GM13976 (cell line): ENCODE measurements around the gene ADGRL4.

Source experiments
- DNase-seq: peaks from one replicate; pipeline ENCODE4 v3.0.0; 2012; ENCODE audit warnings: low spot score
- CTCF ChIP-seq: IDR thresholded peaks from 2 replicates; pipeline ENCODE4 v1.5.1; 2012; ENCODE audit warnings: borderline replicate concordance, mild to moderate bottlenecking; ENCODE audit not compliant: insufficient read depth; ENCODE audit errors: extremely low read depth, missing control alignments, control extremely low read depth
- in situ Hi-C: fragments of 300-500 bp; cut with MboI; formaldehyde crosslinking; loops from one replicate; pipeline ENCODE4 v1.12.0; 2022; ENCODE audit warnings: low sequenced_read_pairs, mixed read lengths, inconsistent platforms; ENCODE audit not compliant: unreplicated experiment

The ADGRL4 gene

GRCh38 chr1:79006564-79006963 lies at the start of gene ADGRL4:
Gene ADGRL4 (minus strand): TSS chr1:79006730. CDS start chr1:79006654, 76 bp downstream.
- no peak for DNase-seq
- in situ Hi-C loops = no loop called here
- TF ChIP-seq CTCF = no peak

- no peak for TF ChIP-seq CTCF
- in situ Hi-C loops = no loop called here
- no peak for DNase-seq
Measured at GRCh38 chr1:79055856-79056255, 49.3 kb upstream of the ADGRL4 start.

- in situ Hi-C loops = no loop called here
- TF ChIP-seq CTCF = no peak
- DNase-seq = peak; percentile 35
Measured at GRCh38 chr1:79052829-79053449, 46.4 kb upstream of the ADGRL4 start.

GRCh38 chr1:79044974-79045650 lies 38.6 kb upstream of the ADGRL4 start:
- TF ChIP-seq CTCF = no peak
- no peak for DNase-seq
- in situ Hi-C loops = no loop called here

- TF ChIP-seq CTCF = no peak
- no peak for DNase-seq
- in situ Hi-C loops = no loop called here
Measured at GRCh38 chr1:79043506-79043905, 37.0 kb upstream of the ADGRL4 start.

GRCh38 chr1:79042539-79042938 lies 36.0 kb upstream of the ADGRL4 start:
- TF ChIP-seq CTCF = no peak
- no peak for DNase-seq
- in situ Hi-C loops = no loop called here
